Motor neuron (in vitro differentiated cells): ENCODE data around the gene LONRF3. TPM values are rescaled to one million over a fixed set of nuclear protein-coding genes. Genes with fewer than 3 reads are reported as not detected.

Experiments
- ATAC-seq, 8 experiments: fragments of 200-7000 bp; cut with Tn5 transposase; replicated peaks in 6 of 8; 2 replicates each; pipeline ENCODE4 v1.8.0; 2021; ENCODE audit warnings: mild to moderate bottlenecking in 8 of 8, moderate library complexity in 8 of 8
- H3K27ac ChIP-seq, 2 donors: fragments of 250-450 bp; sonication (Bioruptor Pico); 2 replicates each; pipeline ENCODE4 v1.9.0; 2021; ENCODE audit warnings: antibody characterized with exemption in 2 of 2, mild to moderate bottlenecking in 2 of 2, moderate library complexity in 1 of 2
- H3K4me1 ChIP-seq, 2 donors: fragments of 250-450 bp; sonication (Bioruptor Pico); replicated peaks in 1 of 2; 2 replicates each; pipeline ENCODE4 v1.6.1; 2021; ENCODE audit warnings: antibody characterized with exemption in 2 of 2, mild to moderate bottlenecking in 2 of 2, moderate library complexity in 1 of 2
- H3K4me3 ChIP-seq, 5 donors: fragments of 250-450 bp; sonication (Bioruptor Pico); 2 replicates each; pipeline ENCODE4 v1.9.0; 2021; ENCODE audit warnings: antibody characterized with exemption in 5 of 5, mild to moderate bottlenecking in 5 of 5, moderate library complexity in 4 of 5
- WGBS, 10 experiments: fragments of 450-650 bp; shearing (Covaris generic); methylation state at CpG; one replicate each; pipeline ENCODE4 v1.0.0; 2022; 5-methylcytosine and 5-hydroxymethylcytosine counted together
- in situ Hi-C, 9 experiments: fragments of 400-800 bp; cut with MboI; loops; one replicate each; pipeline ENCODE4 v1.15.0; 2021; ENCODE audit warnings: low sequenced_read_pairs in 9 of 9, low pct_unique_long_range_greater_than_20kb in 2 of 9; ENCODE audit not compliant: unreplicated experiment in 9 of 9
- total RNA-seq, 8 experiments: library from RNA; unstranded; fragments of 300-600 nt; gene quantifications; 2 replicates each; pipeline versions ENCODE4 v1.2.3 to v1.2.4, GENCODE V29; 2022

The LONRF3 gene
- 1 to 10 TPM in 4 of 8 experiments, under 1 TPM in 3, not detected in 1; 0.22 to 4.8 (median 1.4) TPM for total RNA-seq

GRCh38 chrX:118974088-118974907 is at the start of gene LONRF3:
LONRF3 (plus strand) TSS chrX:118974618; CDS start chrX:118974781, 163 bp downstream.
- WGBS, 10 experiments: 20 to 31% methylated on average over 1 to 23 of the region's 45 CpGs; no CpG with 5 or more reads in 8 of the 10 experiments
- in situ Hi-C loops: no loop called here
- Histone ChIP-seq H3K4me3 (peak within 1 kb of the TSS; percentile 30 to 48 (median 42)), H3K4me1 (no peaks in the 10 kb centered on the region), H3K27ac (no peak within 1 kb of the TSS)
- peak; percentile 25 to 48 (median 38) for ATAC-seq

DNA sequence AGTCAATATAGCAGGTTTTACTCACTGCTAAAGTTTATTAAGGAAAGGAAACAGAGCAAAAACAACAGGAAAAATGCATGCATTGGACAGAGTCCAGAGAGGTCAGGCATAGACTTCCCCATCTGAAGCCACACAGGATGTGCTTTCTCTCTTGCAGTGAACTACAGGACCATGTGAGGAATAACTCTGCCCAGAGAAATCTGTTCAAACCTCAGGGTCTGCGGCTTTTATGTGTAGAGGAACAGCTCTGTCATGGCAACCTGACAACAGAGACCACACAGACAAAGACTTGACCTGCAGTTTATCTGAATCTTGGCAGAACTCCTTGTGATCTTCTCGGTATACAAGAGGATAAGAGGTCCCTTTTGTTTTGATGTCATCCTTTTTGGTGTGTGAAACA is 46.3 kb upstream of the LONRF3 start:
- no peak overlapping the region for H3K27ac ChIP-seq
- in situ Hi-C loops: no loop called here
- no peaks in the 10 kb centered on the region for H3K4me1 ChIP-seq
- ATAC-seq: peak in 1 of 8 experiments; percentile 62
- H3K4me3 ChIP-seq: no peak overlapping the region
- 0 to 41% (median 13%) methylated on average over 2 of the region's 2 CpGs; no CpG with 5 or more reads in 6 of the 10 experiments for WGBS, 10 experiments

GRCh38 chrX:118935352-118935751 is 39.1 kb upstream of the LONRF3 start:
- no peak overlapping the region for H3K4me3 ChIP-seq
- ATAC-seq: no peak
- 43 to 100% (median 86%) methylated on average over 1 of the region's 1 CpG; no CpG with 5 or more reads in 3 of the 10 experiments for WGBS, 10 experiments
- no peaks in the 10 kb centered on the region for H3K4me1 ChIP-seq
- H3K27ac ChIP-seq: no peak overlapping the region
- in situ Hi-C loops: no loop called here

DNA sequence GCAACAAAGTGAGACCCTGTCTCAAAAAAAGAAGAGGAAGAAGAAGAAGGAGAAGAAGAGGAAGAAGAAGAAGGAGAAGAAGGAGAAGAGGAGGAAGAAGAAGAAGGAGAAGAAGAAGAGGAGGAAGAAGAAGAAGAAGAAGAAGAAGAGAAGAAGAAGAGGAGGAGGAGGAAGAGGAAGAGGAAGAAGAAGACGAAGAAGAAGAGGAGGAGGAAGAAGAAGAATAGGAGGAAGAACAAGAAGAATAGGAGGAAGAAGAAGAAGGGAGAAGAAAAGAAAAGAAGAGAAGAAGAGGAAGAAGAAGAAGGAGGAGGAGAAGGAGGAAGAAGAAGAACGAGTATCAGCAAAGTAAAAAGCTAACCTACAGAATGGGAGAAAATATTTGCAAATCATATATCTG is 33.3 kb upstream of the LONRF3 start:
- WGBS, 10 experiments: 0 to 78% (median 30%) methylated on average over 1 to 2 of the region's 2 CpGs; no CpG with 5 or more reads in 3 of the 10 experiments
- in situ Hi-C loops: no loop called here
- no peak for ATAC-seq
- no peak overlapping the region for H3K27ac ChIP-seq
- no peak overlapping the region for H3K4me3 ChIP-seq
- H3K4me1 ChIP-seq: no peaks in the 10 kb centered on the region

DNA sequence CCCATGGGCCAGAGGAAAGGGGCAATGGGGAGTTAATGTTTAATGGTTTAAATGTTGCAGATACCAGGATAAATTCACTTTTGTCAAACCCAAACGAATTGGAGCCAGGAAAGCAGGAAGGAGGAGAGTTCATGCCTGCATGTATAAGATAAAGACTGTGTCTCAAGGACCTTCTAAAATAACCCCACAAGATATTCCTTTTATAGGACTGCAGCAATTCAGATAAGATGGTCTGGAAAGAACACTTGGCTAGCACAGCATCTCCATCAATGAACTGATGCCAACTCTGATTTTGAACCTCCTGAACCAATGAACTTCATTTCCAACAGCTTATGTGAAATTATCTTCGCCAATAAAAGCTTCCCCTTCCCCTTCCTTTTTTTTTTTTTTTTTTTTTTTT is 31.3 kb upstream of the LONRF3 start:
- H3K27ac ChIP-seq: no peak overlapping the region
- no peak overlapping the region for H3K4me3 ChIP-seq
- ATAC-seq: no peak
- 0 to 100% (median 25%) methylated on average over 1 of the region's 2 CpGs; no CpG with 5 or more reads in 5 of the 10 experiments for WGBS, 10 experiments
- no peaks in the 10 kb centered on the region for H3K4me1 ChIP-seq
- in situ Hi-C loops: no loop called here

- WGBS, 10 experiments: 29 to 100% (median 71%) methylated on average over 1 to 2 of the region's 2 CpGs; no CpG with 5 or more reads in 6 of the 10 experiments
- no peak for ATAC-seq
- no peak overlapping the region for H3K4me3 ChIP-seq
- no peak overlapping the region for H3K27ac ChIP-seq
- in situ Hi-C loops: no loop called here
- H3K4me1 ChIP-seq: no peaks in the 10 kb centered on the region
Observed at GRCh38 chrX:118945921-118946320, 28.5 kb upstream of the LONRF3 start.

DNA sequence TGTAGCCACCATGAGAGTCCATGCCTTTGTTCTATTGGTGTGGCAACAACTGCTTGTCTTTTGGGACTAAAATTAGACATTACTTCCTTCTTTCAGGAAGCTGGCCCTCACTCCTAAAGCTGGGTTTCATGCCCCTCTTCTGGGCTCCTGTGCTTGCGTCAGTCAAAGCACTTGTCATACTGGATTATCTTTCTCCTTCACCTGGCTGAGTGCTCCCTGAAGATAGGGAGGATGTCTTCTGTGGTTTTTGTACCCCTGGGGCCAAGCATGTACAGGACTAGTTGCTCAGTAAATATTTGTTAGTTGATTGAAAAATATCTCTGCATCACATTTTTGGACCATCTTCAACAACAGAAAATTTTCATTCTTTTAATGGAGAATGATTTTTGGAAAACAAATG is 26.1 kb upstream of the LONRF3 start:
- no peaks in the 10 kb centered on the region for H3K4me1 ChIP-seq
- H3K4me3 ChIP-seq: no peak overlapping the region
- H3K27ac ChIP-seq: no peak overlapping the region
- in situ Hi-C loops: no loop called here
- ATAC-seq: no peak
- WGBS, 10 experiments: 55% methylated on average over 1 of the region's 1 CpG; no CpG with 5 or more reads in 9 of the 10 experiments

- WGBS, 10 experiments: 0 to 83% (median 61%) methylated on average over 1 to 4 of the region's 4 CpGs; no CpG with 5 or more reads in 4 of the 10 experiments
- in situ Hi-C loops: no loop called here
- no peak for ATAC-seq
- Histone ChIP-seq H3K4me1 (no peaks in the 10 kb centered on the region), H3K4me3 (no peak overlapping the region), H3K27ac (no peak overlapping the region)
Observed at GRCh38 chrX:118961866-118962560, 12.4 kb upstream of the LONRF3 start.

DNA sequence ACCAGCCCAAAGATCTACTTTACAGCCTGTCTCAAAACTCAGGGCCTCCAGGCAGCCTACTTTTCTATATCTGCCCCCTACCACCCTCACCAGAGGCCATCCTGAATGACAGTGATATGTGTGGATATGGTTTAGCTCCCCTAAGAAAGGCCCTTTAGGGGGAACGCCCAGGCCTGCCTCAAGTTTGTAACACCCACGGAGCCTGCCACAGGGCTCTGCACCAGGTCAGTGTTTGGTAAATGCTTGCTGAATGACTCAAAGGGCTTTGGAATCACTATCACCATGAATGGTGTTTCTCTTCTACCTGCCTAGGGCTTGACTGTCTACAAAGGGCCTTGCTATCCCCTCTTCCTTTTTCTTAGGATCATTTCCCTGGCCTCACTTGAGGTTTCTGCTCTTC is 11.3 kb upstream of the LONRF3 start:
- in situ Hi-C loops: no loop called here
- ATAC-seq: no peak
- no peaks in the 10 kb centered on the region for H3K4me1 ChIP-seq
- no peak overlapping the region for H3K27ac ChIP-seq
- H3K4me3 ChIP-seq: no peak overlapping the region
- 83% methylated on average over 1 of the region's 2 CpGs; no CpG with 5 or more reads in 9 of the 10 experiments for WGBS, 10 experiments

GRCh38 chrX:118964252-118964651 is 10.2 kb upstream of the LONRF3 start:
- no peak overlapping the region for H3K27ac ChIP-seq
- ATAC-seq: peak in 1 of 8 experiments; percentile 15
- no peak overlapping the region for H3K4me3 ChIP-seq
- in situ Hi-C loops: no loop called here
- WGBS, 10 experiments: 27 to 100% (median 83%) methylated on average over 1 to 2 of the region's 2 CpGs; no CpG with 5 or more reads in 5 of the 10 experiments
- H3K4me1 ChIP-seq: no peaks in the 10 kb centered on the region

- in situ Hi-C loops: no loop called here
- no peak for ATAC-seq
- H3K27ac ChIP-seq: no peak overlapping the region
Observed at GRCh38 chrX:118965395-118965794, 9.0 kb upstream of the LONRF3 start.

GRCh38 chrX:118968031-118968430 is 6.4 kb upstream of the LONRF3 start:
- 0 to 100% (median 10%) methylated on average over 1 to 7 of the region's 8 CpGs; no CpG with 5 or more reads in 5 of the 10 experiments for WGBS, 10 experiments

More at GRCh38 chrX:118965395-118965794, 9.0 kb upstream of the LONRF3 start:
- no peak overlapping the region for H3K4me3 ChIP-seq
- WGBS, 10 experiments: 0 to 57% methylated on average over 1 to 4 of the region's 4 CpGs; no CpG with 5 or more reads in 8 of the 10 experiments
- no peaks in the 10 kb centered on the region for H3K4me1 ChIP-seq

DNA sequence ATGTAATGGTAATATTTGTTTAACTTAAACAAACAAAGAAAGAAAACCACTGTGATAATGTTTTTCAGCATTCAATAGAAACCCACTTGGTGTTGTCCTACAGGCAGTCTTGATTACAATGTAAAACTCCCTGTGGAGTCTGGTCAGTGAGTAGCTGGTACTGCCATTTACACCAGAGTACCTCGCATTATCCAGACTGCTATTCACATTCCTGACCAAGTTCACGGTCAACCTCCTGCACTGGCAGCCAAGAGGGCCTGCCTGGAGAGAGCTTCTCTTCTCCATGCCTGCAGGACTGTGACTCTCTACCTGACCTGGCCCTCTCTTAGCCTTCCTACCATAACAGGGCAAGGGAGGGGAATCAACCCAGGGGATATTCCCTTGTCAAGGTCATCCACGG is 2.9 kb upstream of the LONRF3 start:
- Histone ChIP-seq H3K4me1 (no peaks in the 10 kb centered on the region), H3K4me3 (no peak overlapping the region), H3K27ac (no peak overlapping the region)
- in situ Hi-C loops: no loop called here
- ATAC-seq: no peak
- 7% methylated on average over 2 of the region's 3 CpGs; no CpG with 5 or more reads in 9 of the 10 experiments for WGBS, 10 experiments

More at GRCh38 chrX:118968031-118968430, 6.4 kb upstream of the LONRF3 start:
- ATAC-seq: peak in 2 of 8 experiments; percentile 32 to 40
- Histone ChIP-seq H3K4me1 (no peaks in the 10 kb centered on the region), H3K27ac (no peak overlapping the region), H3K4me3 (no peak overlapping the region)
- in situ Hi-C loops: no loop called here
